ENCODE results near the gene C19orf73. TPM values are rescaled to one million over a fixed set of nuclear protein-coding genes. Genes with fewer than 3 reads are reported as not detected.
A peak's percentile ranks its signal among the peaks of the same experiment; 100 is the strongest.

The C19orf73 gene
- total and polyA plus RNA-seq, 9 of the 15 experiments (the other 6 are each of a cell fraction or from before 2014, with no cell fraction given): 0.08 to 7.4 (median 1.4) TPM

- no peak for TF ChIP-seq RUNX1 (IDR thresholded peaks at IDR 0.05; ENCODE audit: low read depth)
- TF ChIP-seq POU5F1 (IDR thresholded peaks at IDR 0.05; ENCODE audit: borderline replicate concordance, low read depth, low read length, partially characterized antibody): no peak
- peak; percentile 31; the same call in 1 of the 2 replicates for TF ChIP-seq HBP1 (CRISPR knock-in tag; IDR thresholded peaks at IDR 0.05)
- TF ChIP-seq MXI1 (IDR thresholded peaks at IDR 0.05; ENCODE audit: low read depth, low read length): no peak
- no peak for TF ChIP-seq RNF2 (IDR thresholded peaks at IDR 0.05)
- TF ChIP-seq TAL1 (IDR thresholded peaks at IDR 0.05): no peak
- no peak for TF ChIP-seq RFX1 (IDR thresholded peaks at IDR 0.05)
- no peak for TF ChIP-seq ZNF408 (CRISPR knock-in tag; IDR thresholded peaks at IDR 0.05; ENCODE audit: low read depth)
- no peak for TF ChIP-seq SMAD1 (IDR thresholded peaks at IDR 0.05; ENCODE audit: low read depth, low read length, partially characterized antibody)
- no peak for TF ChIP-seq CC2D1A (IDR thresholded peaks at IDR 0.05)
- no peak for TF ChIP-seq CCAR2 (IDR thresholded peaks at IDR 0.05; ENCODE audit: low read depth, low read length)
- no peak for TF ChIP-seq TRIM25 (IDR thresholded peaks at IDR 0.05; ENCODE audit: borderline replicate concordance)
- no peak for TF ChIP-seq ZNF184 (CRISPR knock-in tag; IDR thresholded peaks at IDR 0.05)
- no peak for TF ChIP-seq ZNF696 (CRISPR knock-in tag; conservative IDR thresholded peaks at IDR 0.05)
- no peak for TF ChIP-seq ZNF23 (CRISPR knock-in tag; IDR thresholded peaks at IDR 0.05)
- TF ChIP-seq FOXA1 (IDR thresholded peaks at IDR 0.05; ENCODE audit: borderline replicate concordance): no peak
- no peak for TF ChIP-seq ZC3H8 (IDR thresholded peaks at IDR 0.05)
- TF ChIP-seq EWSR1 (IDR thresholded peaks at IDR 0.05; ENCODE audit: borderline replicate concordance, low read depth, partially characterized antibody): no peak
- TF ChIP-seq, protein P1, sequence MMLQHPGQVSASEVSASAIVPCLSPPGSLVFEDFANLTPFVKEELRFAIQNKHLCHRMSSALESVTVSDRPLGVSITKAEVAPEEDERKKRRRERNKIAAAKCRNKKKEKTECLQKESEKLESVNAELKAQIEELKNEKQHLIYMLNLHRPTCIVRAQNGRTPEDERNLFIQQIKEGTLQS (IDR thresholded peaks at IDR 0.05): no peak
- TF ChIP-seq, protein P1 (CRISPR knock-in tag; conservative IDR thresholded peaks at IDR 0.05): 0 out of 2 replicates have a peak, but pooled peaks have one; percentile 35
- no peak for TF ChIP-seq TCFL5 (CRISPR knock-in tag; conservative IDR thresholded peaks at IDR 0.05)
- TF ChIP-seq ZNF431 (CRISPR knock-in tag; IDR thresholded peaks at IDR 0.05): no peak
Observed at GRCh38 chr19:49113762-49114629, 4.9 kb downstream of the C19orf73 start, which contains the start of gene LIN7B (continued).

Data from K562 (cell line).